ENCODE results near the gene PEDS1. TPM values are rescaled to one million over a fixed set of nuclear protein-coding genes. Genes with fewer than 3 reads are reported as not detected.

The PEDS1 gene
- total and polyA plus RNA-seq, 2 of the 8 experiments (the other 6 are each of a cell fraction or from before 2014, with no cell fraction given): 28.9 to 75.9 TPM

GRCh38 chr20:50110141-50111047 lies 43.1 kb downstream of the PEDS1 start (continued):
- TF ChIP-seq SIN3A (conservative IDR thresholded peaks at IDR 0.05 in 1 of 2, IDR thresholded peaks at IDR 0.05 in 1 of 2; ENCODE audit: low read depth in 1 of 2, low read length in 2 of 2) (no peak), KDM5A (IDR thresholded peaks at IDR 0.05; ENCODE audit: low read length) (no peak), CHD7 (IDR thresholded peaks at IDR 0.05; ENCODE audit: insufficient replicate concordance, low read length) (no peak), ATF3 (IDR thresholded peaks at IDR 0.05; ENCODE audit: insufficient read depth, low read depth, low read length) (no peak), CTCF (IDR thresholded peaks at IDR 0.05; ENCODE audit: control extremely low read depth in 1 of 3, insufficient read depth in 1 of 3, low read depth in 1 of 3, low read length in 3 of 3) (no peak)
